ENCODE measurements around the gene INTS4.
"Not testable (repeated sequence)": the region's sequence is repeated elsewhere in the genome, so short reads cannot be mapped to it uniquely, and the experiment has no call there.

Gene INTS4

DNA sequence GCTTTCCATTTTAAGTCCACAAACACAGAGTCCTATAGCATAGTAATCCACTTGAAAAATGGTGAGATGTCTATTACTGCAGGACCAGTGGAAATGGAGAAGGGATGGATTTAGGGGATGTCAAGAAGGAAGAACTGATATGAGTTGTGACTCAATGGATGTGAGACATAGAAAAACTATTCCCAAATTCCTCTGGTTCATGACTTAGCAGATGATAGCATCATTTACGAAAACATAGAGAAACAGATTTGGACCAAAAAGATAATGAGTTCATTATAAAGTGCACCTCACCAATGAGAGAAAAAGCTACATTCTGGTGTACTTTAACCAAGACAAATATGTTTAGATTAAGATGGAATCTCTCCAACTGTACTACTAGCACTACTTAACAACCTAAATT lies 51.2 kb downstream of the INTS4 start:
- not testable (repeated sequence) for DNase-seq

DNA sequence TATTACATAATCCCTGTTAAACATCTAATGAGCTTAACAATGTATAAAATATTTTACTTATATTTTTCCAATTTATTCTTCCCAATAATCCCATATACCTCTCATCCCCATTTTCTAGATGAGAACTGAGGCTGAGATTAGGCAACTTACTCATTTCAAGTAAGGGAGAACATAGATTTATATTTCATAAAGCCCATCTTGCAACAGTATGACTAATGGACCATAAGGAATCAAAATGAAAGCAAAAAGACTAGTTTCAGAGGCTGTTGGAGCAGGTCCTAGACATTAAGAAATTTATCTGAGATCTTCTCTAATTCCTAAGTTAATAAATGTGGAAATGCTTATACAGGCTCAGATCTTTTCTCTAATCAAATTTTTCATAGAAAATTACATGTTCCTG lies 52.0 kb downstream of the INTS4 start:
- not testable (repeated sequence) for DNase-seq

DNA sequence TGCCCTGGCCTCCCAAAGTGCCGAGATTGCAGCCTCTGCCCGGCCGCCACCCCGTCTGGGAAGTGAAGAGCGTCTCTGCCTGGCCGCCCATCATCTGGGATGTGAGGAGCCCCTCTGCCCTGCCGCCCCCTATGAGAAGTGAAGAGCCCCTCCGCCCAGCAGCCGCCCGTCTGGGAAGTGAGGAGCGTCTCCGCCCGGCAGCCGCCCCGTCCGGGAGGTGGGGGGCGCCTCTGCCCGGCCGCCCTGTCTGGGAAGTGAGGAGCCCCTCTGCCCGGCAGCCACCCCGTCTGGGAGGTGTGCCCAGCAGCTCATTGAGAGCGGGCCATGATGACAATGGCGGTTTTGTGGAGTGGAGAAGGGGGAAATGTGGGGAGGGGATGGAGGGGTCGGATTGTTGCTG lies 60.9 kb downstream of the INTS4 start:
- DNase-seq = not testable (repeated sequence)

DNA sequence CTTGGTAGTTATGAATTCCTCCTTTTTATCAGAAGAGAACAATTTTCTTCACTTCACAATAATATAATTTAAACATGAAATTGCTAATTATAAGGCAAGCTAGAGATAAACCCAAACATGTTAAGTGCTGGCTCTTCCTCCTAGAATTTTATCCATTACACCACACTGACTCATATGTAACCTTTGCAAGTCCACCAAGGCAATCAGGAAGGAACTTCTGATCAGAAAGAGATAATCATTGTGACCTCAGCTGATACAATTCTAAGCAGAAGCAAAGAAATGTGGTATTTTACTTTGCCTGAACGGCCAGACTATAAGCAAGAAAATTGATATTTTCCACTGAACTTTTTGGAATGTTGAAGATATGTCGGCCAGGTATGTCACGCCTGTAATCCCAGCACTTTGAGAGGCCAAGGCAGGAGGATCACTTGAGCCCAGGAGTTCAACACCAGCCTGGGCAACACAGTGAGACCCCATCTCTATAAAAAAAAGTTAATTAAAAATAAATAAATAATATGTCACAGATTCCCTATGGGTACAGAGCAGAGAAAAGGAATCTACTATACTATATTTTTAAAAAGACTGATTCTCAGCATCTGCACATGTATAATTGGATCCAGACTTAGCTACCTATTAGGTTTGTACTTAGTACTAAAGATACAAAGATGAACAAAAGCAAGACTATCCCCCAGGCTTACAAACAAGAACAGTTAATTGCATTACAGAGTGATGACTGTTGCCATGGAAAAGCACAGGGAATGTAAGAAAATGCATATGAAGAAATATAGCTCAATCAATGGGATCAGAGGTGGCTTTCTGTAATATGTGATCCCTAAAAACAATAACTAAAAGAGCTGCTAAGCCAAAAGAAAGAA lies 63.9 kb downstream of the INTS4 start:
- DNase-seq = not testable (repeated sequence)

DNA sequence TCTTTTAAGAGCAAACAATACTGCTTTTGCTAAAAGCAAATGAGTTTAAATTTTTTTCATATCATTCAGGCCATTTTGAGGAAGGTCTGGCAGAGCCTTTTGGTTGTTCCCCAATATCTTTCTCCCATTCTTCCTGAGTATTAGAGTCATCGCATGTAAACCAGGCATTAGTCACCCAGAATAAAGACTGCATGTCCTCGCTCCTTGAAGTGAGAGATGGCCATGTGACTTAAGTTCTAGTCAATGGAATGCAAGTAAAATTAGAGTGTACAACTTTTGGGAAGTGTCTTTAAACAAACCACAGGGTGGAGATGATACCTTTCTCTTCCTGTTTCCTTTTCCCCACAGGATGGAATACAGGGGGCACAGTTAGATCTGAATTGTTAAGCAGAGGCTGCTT lies 76.8 kb downstream of the INTS4 start:
- DNase-seq = not testable (repeated sequence)

DNA sequence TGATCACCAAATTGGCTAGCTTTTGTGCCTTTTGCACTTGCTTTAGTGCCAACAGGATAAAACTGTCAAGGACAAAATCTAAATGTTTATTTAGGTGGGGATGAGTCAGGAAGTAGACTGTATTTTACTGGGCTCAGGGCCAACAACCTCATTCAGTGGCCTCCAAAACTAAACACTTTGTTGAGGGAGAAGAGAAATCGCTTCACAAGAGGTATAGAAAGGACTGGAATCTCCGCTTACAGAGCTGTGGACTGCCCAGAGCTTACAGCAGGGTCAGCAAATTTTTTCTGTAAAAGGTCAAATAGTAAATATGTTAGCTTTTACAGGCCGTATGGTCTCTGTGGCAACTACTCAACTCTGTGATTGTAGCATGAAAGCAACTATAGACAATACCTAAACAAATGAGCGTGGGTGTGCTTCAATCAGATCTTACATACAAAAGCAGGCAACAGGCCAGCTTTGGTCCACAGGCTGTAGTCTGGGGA lies 80.1 kb downstream of the INTS4 start:
- DNase-seq = not testable (repeated sequence)

DNA sequence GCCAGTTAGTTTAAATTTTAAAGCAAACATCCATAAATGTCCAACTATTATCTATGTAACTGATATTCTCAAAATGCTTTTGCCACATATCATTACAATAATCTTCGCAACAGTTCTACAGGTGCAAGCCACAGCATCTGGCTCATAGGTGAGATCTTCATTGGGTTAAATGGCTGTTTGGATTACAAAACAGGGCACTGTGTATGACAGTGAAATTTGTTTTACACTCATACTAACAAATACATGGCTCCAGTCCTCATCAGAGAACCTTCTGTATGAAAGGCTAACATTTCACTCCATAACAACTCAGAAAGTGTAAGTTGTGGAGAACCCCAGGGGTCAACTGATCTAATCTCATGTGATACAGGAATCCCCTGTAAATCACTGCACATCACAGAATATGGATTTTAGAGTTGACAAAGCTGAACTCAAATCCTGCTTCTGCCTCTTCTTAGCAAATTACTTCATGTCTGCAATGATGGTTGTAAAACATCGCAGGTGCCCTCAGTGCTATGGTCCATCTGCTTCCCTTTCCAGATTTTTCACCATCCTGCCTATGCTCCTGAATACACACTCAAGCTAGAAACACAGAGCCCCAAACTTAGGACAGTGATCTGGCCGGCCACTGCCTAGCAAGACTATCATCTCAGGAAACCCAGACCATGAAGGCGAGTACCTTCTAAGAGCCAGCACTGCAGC lies 80.7 kb downstream of the INTS4 start:
- not testable (repeated sequence) for DNase-seq

DNA sequence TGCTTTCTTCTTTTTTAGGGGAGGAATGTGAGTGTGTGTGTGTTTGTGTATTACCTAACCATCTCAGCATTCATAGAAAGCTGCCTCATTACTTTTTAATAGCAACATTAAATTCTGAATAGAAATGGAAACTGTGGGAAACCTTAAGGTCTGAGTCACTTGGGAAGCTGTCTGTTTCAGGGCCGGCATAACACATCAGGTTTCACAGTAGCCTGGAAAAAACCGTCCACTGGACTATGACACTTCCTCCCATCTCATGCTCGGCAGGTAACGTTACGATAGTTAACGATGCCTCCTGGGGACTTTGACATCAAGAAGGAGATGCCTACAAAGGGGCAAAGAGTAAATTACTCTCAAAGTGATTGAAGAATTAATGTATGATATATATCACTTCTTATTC lies 83.6 kb downstream of the INTS4 start:
- DNase-seq = not testable (repeated sequence)

DNA sequence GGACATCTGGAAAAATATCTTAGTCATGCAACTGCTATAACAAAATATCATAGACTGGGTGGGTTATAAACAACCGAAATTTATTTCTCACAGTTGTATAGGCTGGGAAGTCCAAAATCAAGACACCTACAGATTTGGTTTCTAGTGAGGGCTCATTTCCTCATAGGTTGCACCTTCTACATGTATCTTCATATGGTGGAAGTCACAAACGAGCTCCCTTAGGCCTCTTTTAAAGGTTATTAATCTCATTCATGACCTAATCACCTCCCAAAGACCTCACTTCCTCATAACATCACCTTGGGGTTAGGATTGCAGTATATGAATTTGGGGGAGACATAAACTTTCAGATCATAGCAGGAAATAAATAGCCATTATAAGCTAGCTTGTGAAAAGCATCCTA lies 85.2 kb downstream of the INTS4 start:
- DNase-seq = no peak

DNA sequence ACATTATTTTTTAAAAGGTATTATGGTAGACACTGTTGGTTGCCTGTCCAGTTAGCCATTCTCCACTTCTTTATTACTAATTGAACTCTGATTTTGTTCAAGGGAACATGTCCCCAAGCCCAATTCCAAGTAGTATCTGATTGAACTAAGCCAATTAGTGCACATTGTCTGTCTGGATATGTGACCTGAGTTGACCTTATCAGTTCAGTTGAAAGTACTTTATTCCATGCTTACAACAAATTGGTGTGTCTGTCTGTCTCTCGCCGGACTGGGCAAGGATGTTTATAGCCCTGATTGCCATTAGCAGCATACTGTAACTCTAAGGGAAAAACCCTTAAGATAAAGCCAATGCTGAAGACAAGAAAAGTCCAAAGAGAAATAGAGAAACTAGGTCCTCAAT lies 85.6 kb downstream of the INTS4 start:
- DNase-seq = no peak

DNA sequence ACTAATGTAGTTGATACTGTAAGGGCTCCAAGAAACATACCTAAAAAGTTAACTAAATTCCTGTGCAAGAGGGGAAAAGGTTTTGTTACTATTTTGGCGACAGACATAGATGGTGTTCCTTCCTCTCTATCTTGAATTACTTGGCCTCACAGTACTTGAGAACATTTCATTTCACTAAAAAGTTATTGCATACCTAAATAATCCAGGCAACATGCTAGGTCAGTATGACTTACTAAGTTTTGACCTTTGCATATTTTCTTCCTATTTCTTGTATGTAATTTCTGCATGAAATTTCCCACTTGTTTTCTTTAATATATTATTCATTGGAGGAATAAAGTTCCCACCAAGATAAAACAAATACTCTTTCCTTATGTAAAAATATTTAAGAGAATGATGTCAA lies 99.5 kb downstream of the INTS4 start:
- not testable (repeated sequence) for DNase-seq

DNA sequence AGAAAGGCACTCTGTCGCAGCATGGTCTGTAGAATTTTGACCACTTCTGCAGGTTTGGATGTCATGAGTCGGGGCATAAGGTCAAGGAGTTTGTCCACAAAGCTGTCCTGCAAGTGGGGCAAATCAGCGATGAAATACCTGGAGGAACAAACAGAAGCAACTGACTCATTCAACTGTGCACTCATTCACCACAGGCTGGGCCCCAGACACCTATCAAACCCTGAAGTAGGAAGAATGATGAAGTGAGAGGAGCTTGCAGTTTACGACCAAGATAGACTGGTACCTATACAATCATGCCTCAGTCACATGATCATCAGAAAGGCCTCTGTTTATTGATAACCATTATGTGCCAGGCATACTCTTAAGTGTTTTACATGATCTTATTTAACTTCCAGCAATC lies 102.8 kb downstream of the INTS4 start:
- DNase-seq = not testable (repeated sequence)

DNA sequence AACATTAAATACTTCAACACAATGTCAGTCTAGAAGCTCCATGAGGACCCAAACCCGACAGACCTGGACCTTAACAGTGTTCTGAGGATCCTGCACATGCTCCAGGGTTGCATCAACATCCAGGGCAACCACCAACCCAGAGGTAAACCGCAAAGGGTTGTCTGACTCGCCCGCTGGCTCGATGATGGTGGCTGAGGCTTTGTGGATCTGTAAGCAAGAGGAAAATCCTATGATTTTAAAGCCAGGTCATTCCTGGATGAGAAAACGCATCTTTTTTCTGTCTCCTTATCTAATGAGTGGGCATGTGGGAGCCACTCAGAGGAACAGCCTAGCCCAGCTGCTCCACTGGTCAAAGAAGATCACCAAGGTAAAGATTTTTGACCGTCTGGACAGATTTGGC lies 103.2 kb downstream of the INTS4 start:
- DNase-seq = not testable (repeated sequence)

DNA sequence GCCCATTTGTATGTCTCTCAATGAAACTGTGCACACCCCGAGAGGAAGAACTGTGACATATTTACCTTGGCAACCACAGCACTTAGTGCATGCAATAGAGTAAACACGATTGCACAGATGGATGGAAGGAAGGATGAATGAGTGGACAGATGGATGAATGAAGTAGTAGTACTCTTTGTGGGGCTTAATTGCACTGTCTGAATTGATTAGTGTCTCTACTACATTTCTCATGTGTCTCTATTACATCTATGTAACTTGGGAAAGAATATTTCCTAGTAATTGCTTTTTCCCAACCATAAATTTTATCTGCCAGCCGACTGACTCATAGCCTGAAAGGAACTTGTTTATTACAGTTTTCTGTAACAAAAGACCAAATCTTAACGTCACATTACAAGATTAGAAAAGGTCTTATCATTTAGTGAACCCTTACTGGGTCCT lies 103.8 kb downstream of the INTS4 start:
- DNase-seq = not testable (repeated sequence)

DNA sequence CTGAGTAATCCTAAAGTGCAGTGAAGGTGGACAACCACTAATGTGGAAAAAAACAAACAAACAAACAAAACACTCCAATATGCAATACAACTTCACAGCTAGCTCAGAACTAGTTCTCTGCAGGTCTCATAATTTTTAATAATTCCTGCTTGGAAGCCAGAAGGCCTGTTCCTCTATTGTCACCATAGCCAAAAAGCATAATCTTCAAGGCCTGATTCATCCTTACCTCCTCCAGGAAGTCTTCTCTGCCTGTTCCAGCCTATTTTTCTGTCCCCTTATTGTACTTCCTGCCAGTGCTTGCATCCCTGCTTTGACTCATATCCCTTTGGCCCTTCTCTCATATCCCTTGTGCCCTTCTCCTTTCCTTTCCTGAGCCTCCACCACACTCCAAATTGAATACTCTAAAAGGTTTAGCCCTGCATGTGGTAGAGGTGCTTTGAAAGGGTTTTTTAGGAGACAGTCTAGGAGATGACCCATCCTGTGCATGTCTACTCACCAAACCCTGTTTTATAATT lies 104.3 kb downstream of the INTS4 start:
- not testable (repeated sequence) for DNase-seq

DNA sequence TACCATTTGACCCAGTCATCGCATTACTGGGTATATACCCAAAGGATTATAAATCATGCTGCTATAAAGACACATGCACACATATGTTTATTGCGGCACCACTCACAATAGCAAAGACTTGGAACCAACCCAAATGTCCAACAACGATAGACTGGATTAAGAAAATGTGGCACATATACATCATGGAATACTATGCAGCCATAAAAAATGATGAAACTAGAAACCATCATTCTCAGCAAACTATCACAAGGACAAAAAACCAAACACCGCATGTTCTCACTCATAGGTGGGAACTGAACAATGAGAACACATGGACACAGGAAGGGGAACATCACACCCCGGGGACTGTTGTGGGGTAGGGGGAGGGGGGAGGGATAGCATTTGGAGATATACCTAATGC lies 105.4 kb downstream of the INTS4 start:
- DNase-seq = not testable (repeated sequence)

DNA sequence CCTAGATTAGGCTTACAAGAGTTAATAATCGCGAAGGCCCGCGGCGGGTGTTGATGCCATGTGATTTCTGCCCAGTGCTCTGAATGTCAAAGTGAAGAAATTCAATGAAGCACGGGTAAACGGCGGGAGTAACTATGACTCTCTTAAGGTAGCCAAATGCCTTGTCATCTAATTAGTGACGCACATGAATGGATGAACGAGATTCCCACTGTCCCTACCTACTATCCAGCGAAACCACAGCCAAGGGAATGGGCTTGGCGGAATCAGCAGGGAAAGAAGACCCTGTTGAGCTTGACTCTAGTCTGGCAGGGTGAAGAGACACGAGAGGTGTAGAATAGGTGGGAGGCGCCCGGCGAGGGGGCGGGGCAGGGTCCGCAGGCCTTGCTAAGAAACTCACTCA lies 108.1 kb downstream of the INTS4 start:
- DNase-seq = no peak

DNA sequence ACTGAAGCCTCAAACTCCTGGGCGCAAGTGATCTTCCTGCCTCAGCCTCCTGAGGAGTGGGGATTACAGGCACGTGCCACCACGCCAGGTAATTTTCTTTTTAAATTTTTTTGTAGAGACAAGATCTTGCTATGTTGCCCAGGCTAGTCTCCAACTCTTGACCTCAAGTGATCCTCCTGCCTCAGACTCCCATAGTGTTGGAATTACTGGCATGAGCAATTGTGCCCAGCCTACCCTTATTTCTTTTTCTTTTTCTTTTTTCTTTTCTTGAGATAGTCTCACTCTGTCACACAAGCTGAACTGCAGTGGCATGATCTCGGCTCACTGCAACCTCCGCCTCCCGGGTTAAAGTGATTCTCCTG lies 109.7 kb downstream of the INTS4 start:
- DNase-seq = no peak

DNA sequence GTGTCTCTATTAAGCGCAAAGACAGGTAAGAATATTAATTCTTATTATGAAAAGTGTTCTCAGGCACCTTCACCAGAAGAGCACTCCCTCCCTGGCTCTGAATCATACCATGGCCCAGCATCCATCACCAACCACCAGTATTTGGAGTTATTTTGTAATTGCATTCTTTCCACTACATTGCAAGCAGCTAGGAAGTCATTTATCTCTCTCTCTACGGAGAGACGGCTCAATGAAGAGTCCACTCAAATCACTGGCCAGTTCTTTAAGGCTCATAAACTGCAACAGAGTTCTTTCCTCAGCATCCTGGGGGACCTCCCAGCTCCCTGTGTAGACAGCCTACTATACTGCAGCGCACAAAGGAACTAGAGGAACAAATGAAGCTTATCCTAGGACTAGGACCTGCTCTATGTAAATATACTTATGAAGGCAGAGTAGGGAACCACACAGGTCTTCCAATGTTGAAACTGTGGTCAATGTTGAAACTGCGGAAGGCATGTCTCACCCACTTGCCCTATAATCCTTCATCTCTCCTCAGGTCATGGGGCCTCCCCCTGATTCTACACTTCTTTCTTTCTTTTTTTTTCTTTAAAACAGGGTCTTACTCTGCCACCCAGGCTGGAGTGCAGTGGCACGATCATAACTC lies 110.2 kb downstream of the INTS4 start:
- no peak for DNase-seq

DNA sequence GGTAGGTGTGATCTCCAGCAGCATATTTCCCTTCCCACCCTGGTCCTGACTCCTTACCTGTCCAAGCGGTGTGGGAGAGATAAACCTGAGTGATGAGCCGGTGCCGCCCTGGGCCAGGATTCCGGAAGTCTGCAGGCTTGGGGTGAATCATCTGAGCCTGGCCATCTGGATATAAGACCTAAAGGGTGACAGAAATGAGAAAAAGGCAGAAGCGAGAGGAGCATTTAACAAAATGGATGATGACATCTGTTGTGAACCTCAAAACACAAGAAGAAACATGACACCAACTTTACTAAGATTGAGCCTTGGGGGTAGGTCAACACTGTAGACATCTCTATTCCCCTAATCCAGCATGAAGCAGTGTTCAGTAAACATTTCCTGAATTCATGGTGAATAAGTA lies 110.7 kb downstream of the INTS4 start:
- DNase-seq = no peak

DNA sequence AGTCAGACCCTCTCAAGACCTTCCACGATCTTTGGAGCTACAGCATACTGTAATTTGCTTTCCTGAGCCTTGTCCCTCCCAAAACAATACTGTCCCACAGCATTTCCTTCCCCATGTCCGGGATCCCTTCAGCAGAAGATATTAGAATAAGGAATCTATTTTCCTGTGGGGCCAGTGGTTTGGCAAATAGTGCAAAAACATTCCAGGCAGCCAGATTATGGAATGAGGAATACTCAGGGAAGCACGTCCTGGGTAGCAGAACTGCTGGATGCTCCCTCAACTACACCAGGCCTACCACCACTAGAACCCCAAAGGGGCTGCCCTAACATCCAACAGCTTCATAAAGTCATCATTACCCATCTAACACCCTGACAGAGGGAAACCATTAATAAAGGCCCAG lies 112.1 kb downstream of the INTS4 start:
- DNase-seq = no peak

DNA sequence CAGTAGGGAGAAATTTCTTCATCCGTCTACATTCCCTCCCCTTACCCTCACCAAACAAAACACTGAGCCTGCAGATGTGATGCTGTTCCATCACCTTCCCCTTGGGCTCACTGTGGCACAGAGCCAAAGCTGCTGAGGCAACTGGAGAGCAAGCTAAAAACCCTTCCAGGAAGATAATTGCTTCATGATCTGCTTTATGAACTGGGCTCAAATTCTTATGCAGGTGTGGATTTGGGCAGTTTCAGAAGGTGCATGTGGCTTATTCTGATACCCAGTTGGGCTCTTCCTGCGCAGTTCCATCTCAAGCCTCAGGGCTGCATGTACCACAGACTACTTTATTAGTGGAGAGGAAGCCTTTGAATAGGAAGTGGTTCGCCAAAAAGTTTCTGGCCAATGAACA lies 115.2 kb downstream of the INTS4 start:
- DNase-seq = no peak

DNA sequence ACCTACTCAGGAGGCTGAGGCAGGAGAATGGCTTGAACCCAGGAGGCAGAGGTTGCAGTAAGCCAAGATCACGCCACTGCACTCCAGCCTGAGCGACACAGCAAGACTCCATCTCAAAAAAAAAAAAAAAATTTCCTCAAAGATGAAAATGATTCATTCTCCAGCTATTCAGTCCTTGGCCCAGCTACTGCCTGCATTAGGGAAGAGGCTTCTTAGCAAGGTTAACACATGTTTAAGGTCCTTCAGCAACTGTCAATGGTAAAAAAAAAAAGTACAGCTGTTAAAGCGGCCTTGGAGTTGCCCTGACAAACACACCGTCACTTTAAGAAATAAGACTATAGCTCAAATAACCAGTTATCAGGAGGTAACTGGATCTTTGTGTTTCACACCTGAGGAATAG lies 116.2 kb downstream of the INTS4 start:
- DNase-seq = not testable (repeated sequence)

Data from KG1 (cell line).